Measurements from ENCODE around the gene RPL35A. TPM values are rescaled to one million over a fixed set of nuclear protein-coding genes. Genes with fewer than 3 reads are reported as not detected.

RPL35A gene
- total RNA-seq, 1 donor from 2014 or later: 751 TPM

- intact Hi-C loops (cut with micrococcal nuclease): no loop called here
- ATAC-seq (no peak), DNase-seq (no peak)
These were observed 24.0 kb downstream of the RPL35A start for GRCh38 chr3:197974016-197974415.

- DNase-seq (no peak), ATAC-seq (no peak)
- intact Hi-C loops (cut with micrococcal nuclease): no loop called here
These were observed 25.3 kb downstream of the RPL35A start for GRCh38 chr3:197975311-197975710.

GRCh38 chr3:197983076-197983475, 33.1 kb downstream of the RPL35A start:
- ATAC-seq (no peak), DNase-seq (no peak)
- intact Hi-C loops (cut with micrococcal nuclease): no loop called here

- DNase-seq (no peak), ATAC-seq (no peak)
- intact Hi-C loops (cut with micrococcal nuclease): no loop called here
These were observed 39.7 kb downstream of the RPL35A start for GRCh38 chr3:197989651-197990050.

GRCh38 chr3:197994736-197995135, 44.7 kb downstream of the RPL35A start:
- DNase-seq (no peak), ATAC-seq (no peak)
- intact Hi-C loops (cut with micrococcal nuclease): no loop called here

GRCh38 chr3:197996855-197997254, 46.9 kb downstream of the RPL35A start:
- intact Hi-C loops (cut with micrococcal nuclease): no loop called here

GRCh38 chr3:197997936-197998335, 47.9 kb downstream of the RPL35A start:
- DNase-seq (no peak), ATAC-seq (no peak)
- intact Hi-C loops (cut with micrococcal nuclease): no loop called here

More at GRCh38 chr3:197996855-197997254, 46.9 kb downstream of the RPL35A start:
- ATAC-seq (no peak), DNase-seq (no peak)

Other genes with a start within 250 kb of the RPL35A start
- 17.8 TPM for gene RUBCN, start 213.3 kb upstream of the RPL35A start, total RNA-seq
- gene FYTTD1, start 200.3 kb upstream of the RPL35A start, total RNA-seq: 71.8 TPM
- gene LRCH3, start 158.9 kb upstream of the RPL35A start, total RNA-seq: 19.8 TPM
- 8.8 TPM for gene LMLN, start 10.0 kb downstream of the RPL35A start, total RNA-seq